ENCODE results near the gene ZNF664.

- TF ChIP-seq POLR2A (IDR thresholded peaks at IDR 0.05) (no peak), CTCF (IDR thresholded peaks at IDR 0.05) (no peak)
Observed at GRCh38 chr12:124010687-124011086, 37.7 kb downstream of the ZNF664 start.

All from esophagus squamous epithelium (tissue), 4 donors.